PFSK-1 (cell line): ENCODE measurements around the gene ACSF3.

Experiments used
- FOXP2 ChIP-seq: optimal IDR thresholded peaks from 2 replicates; pipeline ENCODE3; 2011; ENCODE audit warnings: borderline replicate concordance, control low read depth, inconsistent platforms; ENCODE audit not compliant: insufficient read depth; ENCODE audit errors: extremely low read length, extremely low read depth
- POLR2AphosphoS5 ChIP-seq: IDR thresholded peaks from 2 replicates; pipeline ENCODE4 v1.6.1; 2012; ENCODE audit warnings: low read depth, mild to moderate bottlenecking, control low read depth, low read length, moderate library complexity
- REST ChIP-seq, 2 experiments: IDR thresholded peaks; 2 replicates each; pipeline versions ENCODE4 v1.6.1 to v1.8.0; 2011 to 2012; ENCODE audit warnings: low read depth in 2 of 2, low read length in 2 of 2, control low read depth in 1 of 2, inconsistent platforms in 1 of 2, mild to moderate bottlenecking in 1 of 2, moderate library complexity in 1 of 2; ENCODE audit not compliant: insufficient read depth in 1 of 2
- SIN3A ChIP-seq: IDR thresholded peaks from 2 replicates; pipeline ENCODE4 v1.6.1; 2012; ENCODE audit warnings: mild to moderate bottlenecking, low read length, moderate library complexity, borderline replicate concordance; ENCODE audit not compliant: insufficient read depth
- TAF1 ChIP-seq: IDR thresholded peaks from 2 replicates; pipeline ENCODE4 v1.6.1; 2012; ENCODE audit warnings: low read length, control low read depth, borderline replicate concordance; ENCODE audit not compliant: insufficient read depth

Gene ACSF3

GRCh38 chr16:89193576-89194293, 100.1 kb downstream of the ACSF3 start:
- TF ChIP-seq POLR2AphosphoS5 (no peak), SIN3A (no peak), REST (IDR thresholded peaks at IDR 0.05; ENCODE audit: insufficient read depth in 1 of 2, low read depth in 2 of 2, low read length in 2 of 2) (no peak), FOXP2 (no peak), TAF1 (no peak)

DNA sequence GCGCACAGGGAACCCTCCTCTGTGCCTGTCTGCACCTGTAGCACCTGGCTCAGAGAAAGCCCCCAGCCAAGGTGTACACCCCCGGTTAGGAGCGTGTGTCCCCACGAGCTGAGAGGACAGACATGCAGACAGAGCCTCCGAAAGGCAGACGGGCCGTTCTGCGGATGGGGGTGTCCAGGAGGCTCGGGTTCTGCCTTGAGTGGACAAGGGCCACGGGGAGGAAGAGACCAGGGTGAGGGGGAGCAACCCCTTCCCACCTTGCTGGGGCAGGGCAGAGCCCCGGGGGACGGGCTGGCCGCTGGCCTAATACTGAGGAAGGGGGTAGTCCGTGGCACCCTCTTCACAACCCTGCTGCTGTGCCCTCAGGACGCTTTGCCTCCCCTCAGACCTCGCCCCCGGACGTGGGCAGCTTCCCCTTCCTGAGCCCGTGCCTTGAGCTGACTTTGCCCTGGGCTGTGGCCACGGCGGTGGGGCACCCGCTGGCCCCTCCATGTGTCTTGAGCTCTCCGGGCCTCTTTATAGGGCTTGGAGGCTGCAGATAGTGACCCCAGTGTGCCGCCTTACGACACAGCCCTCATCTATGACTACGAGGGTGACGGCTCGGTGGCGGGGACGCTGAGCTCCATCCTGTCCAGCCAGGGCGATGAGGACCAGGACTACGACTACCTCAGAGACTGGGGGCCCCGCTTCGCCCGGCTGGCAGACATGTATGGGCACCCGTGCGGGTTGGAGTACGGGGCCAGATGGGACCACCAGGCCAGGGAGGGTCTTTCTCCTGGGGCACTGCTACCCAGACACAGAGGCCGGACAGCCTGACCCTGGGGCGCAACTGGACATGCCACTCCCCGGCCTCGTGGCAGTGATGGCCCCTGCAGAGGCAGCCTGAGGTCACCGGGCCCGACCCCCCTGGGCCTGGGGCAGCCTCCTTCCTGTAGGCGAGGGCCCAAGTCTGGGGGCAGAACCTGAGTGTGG, 101.0 kb downstream of the ACSF3 start:
- TF ChIP-seq POLR2AphosphoS5 (no peak), TAF1 (no peak), FOXP2 (no peak), REST (IDR thresholded peaks at IDR 0.05; ENCODE audit: insufficient read depth in 1 of 2, low read depth in 2 of 2, low read length in 2 of 2) (no peak), SIN3A (no peak)

DNA sequence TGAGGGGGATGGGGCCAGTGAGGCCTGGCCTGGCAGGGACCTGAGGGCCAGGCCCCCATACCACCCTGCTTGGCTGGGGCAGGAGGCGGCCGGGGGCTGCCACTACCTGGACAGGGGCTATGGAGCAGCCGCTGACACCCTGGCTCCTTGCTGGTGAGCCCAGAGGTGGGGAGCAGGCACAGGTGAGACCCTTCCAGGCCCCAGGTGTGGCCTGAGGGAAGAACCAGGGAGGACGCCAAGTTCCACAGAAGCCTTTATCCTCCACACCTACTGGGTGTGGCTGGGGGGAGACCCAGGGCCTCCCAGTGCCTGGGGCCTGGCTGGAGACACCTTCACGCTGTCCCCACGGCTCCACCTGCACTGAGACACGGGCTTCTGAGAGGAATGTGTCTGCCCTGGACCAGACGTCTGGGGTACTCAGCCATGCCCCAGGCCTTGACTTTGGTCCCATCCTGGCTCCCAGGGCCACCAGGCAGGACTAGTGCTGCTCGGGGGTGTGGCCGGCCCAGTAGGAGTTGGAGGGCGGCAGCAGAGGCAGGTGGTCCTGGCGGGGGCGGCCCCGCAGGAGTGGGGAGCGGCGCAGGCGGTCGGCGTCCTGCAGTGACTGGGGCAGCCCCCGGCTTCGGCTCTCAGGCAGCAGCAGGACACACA, 102.0 kb downstream of the ACSF3 start:
- TF ChIP-seq FOXP2 = no peak
- TF ChIP-seq TAF1 = no peak
- no peak for TF ChIP-seq POLR2AphosphoS5
- TF ChIP-seq SIN3A = no peak
- no peak for TF ChIP-seq REST (IDR thresholded peaks at IDR 0.05; ENCODE audit: insufficient read depth in 1 of 2, low read depth in 2 of 2, low read length in 2 of 2)

- no peak for TF ChIP-seq POLR2AphosphoS5
- TF ChIP-seq TAF1 = no peak
- no peak for TF ChIP-seq SIN3A
These were observed 103.5 kb downstream of the ACSF3 start for GRCh38 chr16:89197033-89197632.

- TF ChIP-seq FOXP2 (no peak), POLR2AphosphoS5 (no peak), SIN3A (no peak), TAF1 (no peak), REST (IDR thresholded peaks at IDR 0.05; ENCODE audit: insufficient read depth in 1 of 2, low read depth in 2 of 2, low read length in 2 of 2) (no peak)
These were observed 104.2 kb downstream of the ACSF3 start for GRCh38 chr16:89197633-89198416.
